HepG2 (cell line): Measurements from ENCODE around the gene VTN. TPM values are rescaled to one million over a fixed set of nuclear protein-coding genes. Genes with fewer than 3 reads are reported as not detected.

ENCODE experiments used
- ATF4 ChIP-seq, 2 experiments: fragments of 450-650 bp in 1 of 2; sonication (generic) in 1 of 2; formaldehyde crosslinking; IDR thresholded peaks; 2 replicates each; pipeline versions ENCODE4 v1.5.0 to v1.8.0; 2020 to 2022; ENCODE audit warnings: mild to moderate bottlenecking in 1 of 2, missing genetic modification reagents in 1 of 2
- FIP1L1 ChIP-seq: fragments of 200-400 bp; formaldehyde crosslinking; IDR thresholded peaks from 2 replicates; pipeline ENCODE4 v1.6.1; 2018; ENCODE audit warnings: low read depth, mild to moderate bottlenecking, low read length, moderate library complexity, borderline replicate concordance; ENCODE audit not compliant: insufficient read depth
- FOXO1 ChIP-seq: sonication (generic); formaldehyde crosslinking; IDR thresholded peaks from 2 replicates; pipeline ENCODE4 v1.4.0; 2020; ENCODE audit warnings: missing genetic modification reagents
- GATA4 ChIP-seq: sonication (generic); IDR thresholded peaks from 2 replicates; pipeline ENCODE4 v1.6.1; 2016; ENCODE audit warnings: antibody characterized with exemption, low read depth, borderline replicate concordance
- GLMP ChIP-seq: sonication (generic); formaldehyde crosslinking; IDR thresholded peaks from 2 replicates; pipeline ENCODE4 v1.9.0; 2021; ENCODE audit warnings: missing genetic modification reagents, mild to moderate bottlenecking, borderline replicate concordance
- IRX3 ChIP-seq: sonication (generic); formaldehyde crosslinking; IDR thresholded peaks from 2 replicates; pipeline ENCODE4 v1.8.1; 2023; ENCODE audit warnings: mild to moderate bottlenecking, low read depth, missing genetic modification reagents, borderline replicate concordance
- NBN ChIP-seq: fragments of 450-650 bp; conservative IDR thresholded peaks from 2 replicates; pipeline ENCODE4 v1.6.1; 2017
- SSRP1 ChIP-seq: IDR thresholded peaks from 2 replicates; pipeline ENCODE4 v1.6.1; 2016; ENCODE audit warnings: control low read depth
- ZFP90 ChIP-seq: sonication (generic); formaldehyde crosslinking; IDR thresholded peaks from 2 replicates; pipeline ENCODE4 v1.8.0; 2022; ENCODE audit warnings: missing genetic modification reagents, mild to moderate bottlenecking, inconsistent platforms, borderline replicate concordance
- ZNF136 ChIP-seq: sonication (generic); formaldehyde crosslinking; IDR thresholded peaks from 2 replicates; pipeline ENCODE4 v1.8.1; 2022; ENCODE audit warnings: low read depth, mild to moderate bottlenecking, moderate library complexity, missing genetic modification reagents
- ZNF546 ChIP-seq: sonication (generic); formaldehyde crosslinking; conservative IDR thresholded peaks from 2 replicates; pipeline ENCODE4 v1.8.1; 2023; ENCODE audit warnings: mild to moderate bottlenecking, missing genetic modification reagents
- ZNF577 ChIP-seq: sonication (generic); formaldehyde crosslinking; IDR thresholded peaks from 2 replicates; pipeline ENCODE4 v1.4.0; 2020; ENCODE audit warnings: mild to moderate bottlenecking, low read depth, missing genetic modification reagents, borderline replicate concordance
- polyA plus RNA-seq, 8 experiments: library from polyadenylated mRNA; depleted of rRNA in 3 of 8; stranded (reverse) in 7 of 8; unstranded in 1 of 8; fragments of >200 nt; fragmentation: Illumina TruSeq in 4 of 8; extraction: Trizol in 4 of 8; gene quantifications; 2 replicates each; pipeline versions ENCODE4 v1.2.1 to v1.2.3, GENCODE V29; 2011 to 2016; ENCODE audit warnings: low read depth in 4 of 8, missing spikeins in 1 of 8, mixed read lengths in 1 of 8; ENCODE audit not compliant: insufficient read depth in 1 of 8
- total RNA-seq, 5 experiments: library from RNA; depleted of rRNA; stranded (reverse); fragments of >200 nt; fragmentation: Illumina TruSeq; extraction: Trizol; gene quantifications; 2 replicates each; pipeline ENCODE4 v1.2.3, GENCODE V29; 2016; ENCODE audit warnings: low read depth in 1 of 5
- TF ChIP-seq, protein P1 (sequence below): sonication (generic); formaldehyde crosslinking; IDR thresholded peaks from one replicate; pipeline ENCODE4 v1.5.1; 2020; ENCODE audit warnings: mild to moderate bottlenecking, missing genetic modification reagents; ENCODE audit errors: not compliant biosample characterization
- TF ChIP-seq, protein P2 (sequence below): sonication (generic); formaldehyde crosslinking; IDR thresholded peaks from 2 replicates; pipeline ENCODE4 v1.4.0; 2020; ENCODE audit warnings: mild to moderate bottlenecking, missing genetic modification reagents

Gene VTN
- total and polyA plus RNA-seq, 2 of the 13 experiments (the other 11 are each of a cell fraction or from before 2014, with no cell fraction given), result 108 to 131 TPM

DNA sequence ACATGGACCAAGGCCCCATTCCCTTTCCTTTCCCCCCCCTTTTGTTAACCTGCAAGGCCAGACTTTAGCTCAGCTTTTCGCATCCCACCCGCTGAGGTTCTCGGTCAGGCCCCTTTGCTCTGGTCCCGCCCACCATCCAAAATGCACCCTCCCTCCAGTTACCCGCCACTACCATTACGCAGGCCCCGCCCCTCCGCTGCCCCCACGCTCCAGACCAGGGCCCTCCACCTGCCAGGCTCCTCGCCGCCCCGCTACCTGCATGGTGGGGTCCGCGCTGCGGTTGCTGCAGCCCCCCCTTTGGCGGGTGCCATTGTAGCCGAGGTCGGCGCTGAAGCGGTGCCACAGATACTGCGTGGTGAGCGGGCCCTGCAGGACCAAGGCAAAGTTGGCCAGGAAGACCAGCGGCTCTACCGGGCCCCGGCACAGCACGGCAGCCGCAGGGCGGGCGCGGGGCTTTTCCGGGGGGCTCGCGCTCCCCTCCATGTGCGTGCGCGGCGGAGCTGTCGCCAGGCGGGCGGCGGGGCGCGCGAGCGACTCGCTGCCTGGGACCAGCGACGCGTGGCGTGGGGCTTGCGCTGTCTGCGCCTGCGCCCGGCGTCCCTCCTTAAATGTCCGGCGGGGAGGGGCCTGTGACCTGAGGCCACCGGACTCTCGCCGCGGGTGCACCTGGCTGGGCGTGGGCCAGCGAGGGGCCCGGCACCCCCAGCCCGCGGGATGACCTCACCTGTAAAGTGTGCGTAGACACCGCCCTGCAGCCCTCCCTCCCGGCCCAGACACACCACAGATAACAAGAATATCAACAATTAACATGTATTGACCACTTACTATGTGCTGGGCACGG lies 35.7 kb upstream of the VTN start, which contains the start of gene SLC46A1 (continued):
- TF ChIP-seq FOXO1 (CRISPR knock-in tag), result no peak
- TF ChIP-seq, protein P1, sequence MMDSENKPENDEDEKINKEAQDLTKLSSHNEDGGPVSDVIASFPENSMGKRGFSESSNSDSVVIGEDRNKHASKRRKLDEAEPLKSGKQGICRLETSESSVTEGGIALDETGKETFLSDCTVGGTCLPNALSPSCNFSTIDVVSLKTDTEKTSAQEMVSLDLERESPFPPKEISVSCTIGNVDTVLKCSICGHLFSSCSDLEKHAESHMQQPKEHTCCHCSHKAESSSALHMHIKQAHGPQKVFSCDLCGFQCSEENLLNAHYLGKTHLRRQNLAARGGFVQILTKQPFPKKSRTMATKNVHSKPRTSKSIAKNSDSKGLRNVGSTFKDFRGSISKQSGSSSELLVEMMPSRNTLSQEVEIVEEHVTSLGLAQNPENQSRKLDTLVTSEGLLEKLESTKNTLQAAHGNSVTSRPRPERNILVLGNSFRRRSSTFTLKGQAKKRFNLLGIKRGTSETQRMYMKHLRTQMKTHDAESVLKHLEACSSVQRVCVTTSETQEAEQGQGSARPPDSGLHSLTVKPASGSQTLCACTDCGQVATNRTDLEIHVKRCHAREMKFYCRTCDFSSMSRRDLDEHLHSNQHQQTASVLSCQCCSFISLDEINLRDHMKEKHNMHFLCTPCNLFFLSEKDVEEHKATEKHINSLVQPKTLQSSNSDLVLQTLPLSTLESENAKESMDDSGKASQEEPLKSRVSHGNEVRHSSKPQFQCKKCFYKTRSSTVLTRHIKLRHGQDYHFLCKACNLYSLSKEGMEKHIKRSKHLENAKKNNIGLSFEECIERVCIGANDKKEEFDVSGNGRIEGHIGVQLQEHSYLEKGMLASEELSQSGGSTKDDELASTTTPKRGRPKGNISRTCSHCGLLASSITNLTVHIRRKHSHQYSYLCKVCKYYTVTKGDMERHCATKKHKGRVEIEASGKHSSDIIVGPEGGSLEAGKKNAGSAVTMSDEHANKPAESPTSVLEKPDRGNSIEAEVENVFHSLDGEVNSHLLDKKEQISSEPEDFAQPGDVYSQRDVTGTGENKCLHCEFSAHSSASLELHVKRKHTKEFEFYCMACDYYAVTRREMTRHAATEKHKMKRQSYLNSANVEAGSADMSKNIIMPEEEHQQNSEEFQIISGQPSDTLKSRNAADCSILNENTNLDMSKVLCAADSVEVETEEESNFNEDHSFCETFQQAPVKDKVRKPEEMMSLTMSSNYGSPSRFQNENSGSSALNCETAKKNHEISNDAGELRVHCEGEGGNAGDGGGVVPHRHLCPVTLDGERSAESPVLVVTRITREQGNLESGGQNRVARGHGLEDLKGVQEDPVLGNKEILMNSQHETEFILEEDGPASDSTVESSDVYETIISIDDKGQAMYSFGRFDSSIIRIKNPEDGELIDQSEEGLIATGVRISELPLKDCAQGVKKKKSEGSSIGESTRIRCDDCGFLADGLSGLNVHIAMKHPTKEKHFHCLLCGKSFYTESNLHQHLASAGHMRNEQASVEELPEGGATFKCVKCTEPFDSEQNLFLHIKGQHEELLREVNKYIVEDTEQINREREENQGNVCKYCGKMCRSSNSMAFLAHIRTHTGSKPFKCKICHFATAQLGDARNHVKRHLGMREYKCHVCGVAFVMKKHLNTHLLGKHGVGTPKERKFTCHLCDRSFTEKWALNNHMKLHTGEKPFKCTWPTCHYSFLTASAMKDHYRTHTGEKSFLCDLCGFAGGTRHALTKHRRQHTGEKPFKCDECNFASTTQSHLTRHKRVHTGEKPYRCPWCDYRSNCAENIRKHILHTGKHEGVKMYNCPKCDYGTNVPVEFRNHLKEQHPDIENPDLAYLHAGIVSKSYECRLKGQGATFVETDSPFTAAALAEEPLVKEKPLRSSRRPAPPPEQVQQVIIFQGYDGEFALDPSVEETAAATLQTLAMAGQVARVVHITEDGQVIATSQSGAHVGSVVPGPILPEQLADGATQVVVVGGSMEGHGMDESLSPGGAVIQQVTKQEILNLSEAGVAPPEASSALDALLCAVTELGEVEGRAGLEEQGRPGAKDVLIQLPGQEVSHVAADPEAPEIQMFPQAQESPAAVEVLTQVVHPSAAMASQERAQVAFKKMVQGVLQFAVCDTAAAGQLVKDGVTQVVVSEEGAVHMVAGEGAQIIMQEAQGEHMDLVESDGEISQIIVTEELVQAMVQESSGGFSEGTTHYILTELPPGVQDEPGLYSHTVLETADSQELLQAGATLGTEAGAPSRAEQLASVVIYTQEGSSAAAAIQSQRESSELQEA (CRISPR knock-in tag), result peak; percentile 48
- TF ChIP-seq ZNF577 (CRISPR knock-in tag), result no peak
- no peak for TF ChIP-seq ZNF136 (CRISPR knock-in tag)
- TF ChIP-seq GLMP, result no peak
- no peak for TF ChIP-seq NBN
- TF ChIP-seq, protein P2, sequence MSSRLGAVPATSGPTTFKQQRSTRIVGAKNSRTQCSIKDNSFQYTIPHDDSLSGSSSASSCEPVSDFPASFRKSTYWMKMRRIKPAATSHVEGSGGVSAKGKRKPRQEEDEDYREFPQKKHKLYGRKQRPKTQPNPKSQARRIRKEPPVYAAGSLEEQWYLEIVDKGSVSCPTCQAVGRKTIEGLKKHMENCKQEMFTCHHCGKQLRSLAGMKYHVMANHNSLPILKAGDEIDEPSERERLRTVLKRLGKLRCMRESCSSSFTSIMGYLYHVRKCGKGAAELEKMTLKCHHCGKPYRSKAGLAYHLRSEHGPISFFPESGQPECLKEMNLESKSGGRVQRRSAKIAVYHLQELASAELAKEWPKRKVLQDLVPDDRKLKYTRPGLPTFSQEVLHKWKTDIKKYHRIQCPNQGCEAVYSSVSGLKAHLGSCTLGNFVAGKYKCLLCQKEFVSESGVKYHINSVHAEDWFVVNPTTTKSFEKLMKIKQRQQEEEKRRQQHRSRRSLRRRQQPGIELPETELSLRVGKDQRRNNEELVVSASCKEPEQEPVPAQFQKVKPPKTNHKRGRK (CRISPR knock-in tag), result no peak
- no peak for TF ChIP-seq SSRP1 (CRISPR knock-in tag)
- no peak for TF ChIP-seq ATF4 (CRISPR knock-in tag; IDR thresholded peaks at IDR 0.05)
- TF ChIP-seq IRX3 (CRISPR knock-in tag), result peak; percentile 90
- no peak for TF ChIP-seq ZFP90 (CRISPR knock-in tag)
- no peak for TF ChIP-seq GATA4
- TF ChIP-seq FIP1L1, result no peak
- TF ChIP-seq ZNF546 (CRISPR knock-in tag), result no peak; the same call in 1 of the 2 replicates
